HCT116 (cell line): Measurements from ENCODE around the gene HSPA12A. TPM values are rescaled to one million over a fixed set of nuclear protein-coding genes. Genes with fewer than 3 reads are reported as not detected.

Experiments used
- ATAC-seq: fragments of 200-7000 bp; cut with Tn5 transposase; 2 replicates; pipeline ENCODE4 v1.9.1; 2020; ENCODE audit warnings: mild to moderate bottlenecking, moderate library complexity
- BruUV-seq: library from RNA; stranded (reverse); fragments of 400-500 nt; replicated peaks from 2 replicates; lab custom pipeline; 2021; lab: Mats Ljungman, UMichigan
- CTCF ChIA-PET: fragments of 300-600 bp; sonication (Branson Sonifier 250); formaldehyde crosslinking; loops from one replicate; lab custom pipeline; 2021; ENCODE audit warnings: antibody characterized with exemption; lab: Charles Lee
- POLR2A ChIA-PET: fragments of 300-600, 350-600 bp; sonication (Branson Sonifier 250); formaldehyde crosslinking; loops from one replicate; lab custom pipeline; 2021; ENCODE audit warnings: antibody characterized with exemption; lab: Charles Lee
- RAD21 ChIA-PET, 2 experiments: fragments of 300-600 bp; sonication (Branson Sonifier 250); formaldehyde crosslinking; loops; one replicate each; lab custom pipeline; 2023; ENCODE audit warnings: low total read pairs in 2 of 2; ENCODE audit not compliant: uncharacterized antibody in 2 of 2, unreplicated experiment in 2 of 2, low non-redundant PET in 1 of 2; lab: Charles Lee
- DNase-seq: peaks from one replicate; pipeline ENCODE4 v3.0.0-alpha.2; 2010; ENCODE audit warnings: low read depth, low spot score
- H2AFZ ChIP-seq: fragments of 200-600 bp; shearing (Covaris generic), sonication (generic); 2 replicates; pipeline ENCODE4 v1.6.1; 2017; ENCODE audit warnings: low read depth, mixed run types, mixed read lengths, antibody characterized with exemption, low read length; ENCODE audit not compliant: poor library complexity, severe bottlenecking
- H3K27ac ChIP-seq: 2 replicates; pipeline ENCODE4 v1.5.1; 2012; ENCODE audit warnings: low read depth, low read length
- H3K27me3 ChIP-seq: fragments of 200-600 bp; sonication (generic); 2 replicates; pipeline ENCODE4 v1.6.1; 2016; ENCODE audit warnings: mixed run types, low read length, mixed read lengths; ENCODE audit not compliant: insufficient read depth
- H3K36me3 ChIP-seq, 2 experiments: fragments of 200-500 bp in 1 of 2; fragments of 200-600 bp in 1 of 2; sonication (Bioruptor generic) in 1 of 2; sonication (generic) in 1 of 2; 2 replicates each; pipeline versions ENCODE4 v1.5.1 to v1.6.1; 2014 to 2016; ENCODE audit warnings: low read length in 2 of 2, inconsistent platforms in 1 of 2, mixed read lengths in 1 of 2, mixed run types in 1 of 2; ENCODE audit not compliant: insufficient read depth in 2 of 2, control insufficient read depth in 1 of 2
- H3K4me1 ChIP-seq, 2 experiments: fragments of 200-600 bp in 1 of 2; sonication (generic) in 1 of 2; 2 replicates each; pipeline versions ENCODE4 v1.5.1 to v1.6.1; 2012 to 2017; ENCODE audit warnings: low read length in 2 of 2, inconsistent platforms in 1 of 2, mild to moderate bottlenecking in 1 of 2, mixed read lengths in 1 of 2, mixed run types in 1 of 2, moderate library complexity in 1 of 2; ENCODE audit not compliant: insufficient read depth in 2 of 2, control insufficient read depth in 1 of 2
- H3K4me2 ChIP-seq: fragments of 200-600 bp; sonication (generic); 2 replicates; pipeline ENCODE4 v1.6.1; 2017; ENCODE audit warnings: mixed run types, low read length, mixed read lengths
- H3K4me3 ChIP-seq, 2 experiments: fragments of 200-600 bp in 1 of 2; sonication (generic) in 1 of 2; replicated peaks in 1 of 2; 2 replicates each; pipeline ENCODE4 v1.5.1; 2011 to 2016; ENCODE audit warnings: low read length in 2 of 2, control low read depth in 1 of 2, low read depth in 1 of 2, mild to moderate bottlenecking in 1 of 2, mixed read lengths in 1 of 2, mixed run types in 1 of 2
- H3K79me2 ChIP-seq: fragments of 200-600 bp; sonication (generic); 2 replicates; pipeline ENCODE4 v1.6.1; 2017; ENCODE audit warnings: mild to moderate bottlenecking, mixed run types, low read length, moderate library complexity, mixed read lengths; ENCODE audit not compliant: insufficient read depth
- H3K9ac ChIP-seq: fragments of 200-600 bp; sonication (generic); 2 replicates; pipeline ENCODE4 v1.6.1; 2016; ENCODE audit warnings: low read length, mixed read lengths
- H3K9me2 ChIP-seq: fragments of 200-600 bp; sonication (generic), shearing (Covaris generic); 2 replicates; pipeline ENCODE4 v1.6.1; 2017; ENCODE audit warnings: mixed run types, mild to moderate bottlenecking, moderate library complexity; ENCODE audit not compliant: insufficient read depth
- H3K9me3 ChIP-seq, 2 experiments: fragments of 200-500 bp in 1 of 2; fragments of 200-600 bp in 1 of 2; sonication (Bioruptor generic) in 1 of 2; sonication (generic) in 1 of 2; 2 replicates each; pipeline ENCODE4 v1.6.1; 2014 to 2017; ENCODE audit warnings: low read length in 2 of 2, mixed read lengths in 2 of 2, inconsistent platforms in 1 of 2, low read depth in 1 of 2, mild to moderate bottlenecking in 1 of 2, mixed run types in 1 of 2, moderate library complexity in 1 of 2; ENCODE audit not compliant: control insufficient read depth in 1 of 2, insufficient read depth in 1 of 2
- H4K20me1 ChIP-seq: fragments of 200-600 bp; sonication (generic), shearing (Covaris generic); 2 replicates; pipeline ENCODE4 v1.6.1; 2017; ENCODE audit warnings: mixed run types, mild to moderate bottlenecking, moderate library complexity; ENCODE audit not compliant: insufficient read depth
- CBX3 ChIP-seq: IDR thresholded peaks from 2 replicates; pipeline ENCODE4 v1.6.1; 2012; ENCODE audit warnings: low read depth
- EGR1 ChIP-seq: IDR thresholded peaks from 2 replicates; pipeline ENCODE4 v1.6.1; 2012; ENCODE audit warnings: low read depth
- EZH2 ChIP-seq: fragments of 200-600 bp; sonication (generic); IDR thresholded peaks from 2 replicates; pipeline ENCODE4 v1.6.1; 2017; ENCODE audit warnings: antibody characterized with exemption, mixed run types
- FOSL1 ChIP-seq: IDR thresholded peaks from 2 replicates; pipeline ENCODE4 v1.6.1; 2012; ENCODE audit warnings: low read depth
- POLR2A ChIP-seq: IDR thresholded peaks from 2 replicates; pipeline ENCODE4 v1.7.0; 2011; ENCODE audit warnings: borderline replicate concordance; ENCODE audit not compliant: insufficient read depth, insufficient read length; ENCODE audit errors: extremely low read depth
- POLR2AphosphoS5 ChIP-seq: IDR thresholded peaks from 2 replicates; pipeline ENCODE4 v1.6.1; 2011; ENCODE audit warnings: mild to moderate bottlenecking, low read depth, low read length, moderate library complexity
- RAD21 ChIP-seq: IDR thresholded peaks from 2 replicates; pipeline ENCODE4 v1.6.1; 2012; ENCODE audit warnings: low read depth, mild to moderate bottlenecking
- TCF7L2 ChIP-seq: IDR thresholded peaks from 2 replicates; pipeline ENCODE4 v1.7.0; 2011; ENCODE audit warnings: borderline replicate concordance, inconsistent platforms; ENCODE audit not compliant: insufficient read depth, insufficient read length; ENCODE audit errors: extremely low read depth
- ZFX ChIP-seq: fragments of 450-650 bp; IDR thresholded peaks from 2 replicates; pipeline ENCODE4 v1.6.1; 2017
- intact Hi-C: fragments of 100-400 bp; cut with micrococcal nuclease; formaldehyde crosslinking; loops from 2 replicates; pipeline ENCODE4 v1.10.0; 2022
- total RNA-seq: library from RNA; stranded (reverse); gene quantifications from one replicate; pipeline ENCODE4 v1.2.1, GENCODE V29; 2021; ENCODE audit not compliant: unreplicated experiment
- TF ChIP-seq, protein P1 (sequence below): IDR thresholded peaks from 2 replicates; pipeline ENCODE4 v1.6.1; 2012
- TF ChIP-seq, protein P2 (sequence below): IDR thresholded peaks from 2 replicates; pipeline ENCODE4 v1.6.1; 2012
- TF ChIP-seq, protein P3 (sequence below): IDR thresholded peaks from 2 replicates; pipeline ENCODE4 v1.6.1; 2011; ENCODE audit warnings: mild to moderate bottlenecking, low read length, moderate library complexity; ENCODE audit not compliant: insufficient replicate concordance; ENCODE audit errors: extremely low read depth

HSPA12A gene
- total RNA-seq, 1 experiment from 2014 or later: 19.8 TPM

DNA sequence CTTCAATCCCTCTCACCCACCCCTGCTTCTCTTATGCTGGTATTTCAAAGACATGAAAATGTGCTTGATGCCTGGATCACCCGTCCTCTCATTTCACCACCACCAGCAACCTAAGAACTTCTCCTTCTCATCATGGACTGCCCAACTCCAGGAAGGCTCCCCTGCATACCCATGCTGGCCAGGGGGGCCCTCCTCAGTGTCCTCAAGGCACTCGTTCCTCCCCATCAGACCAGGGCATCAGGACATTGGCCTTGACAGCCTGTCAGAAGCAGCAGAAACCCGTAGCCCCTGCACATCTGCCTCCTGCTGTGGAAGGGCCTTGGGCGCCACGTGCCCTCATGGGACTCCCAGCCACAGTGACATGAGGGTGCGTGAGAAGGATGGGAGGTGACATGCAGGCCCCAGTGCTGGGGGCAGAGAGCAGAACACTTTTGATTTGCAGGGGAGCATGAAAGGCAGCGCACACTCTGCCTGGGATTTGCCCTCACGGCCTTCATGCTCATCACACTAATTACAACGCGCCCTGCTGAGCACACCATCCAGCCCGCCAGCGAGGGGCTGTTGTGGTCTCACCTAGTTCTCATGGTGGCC lies 1.9 kb upstream of the HSPA12A start:
- Histone ChIP-seq H3K79me2 (peaks cover 11% of the 10 kb centered on the region; the same call in 1 of the 2 replicates), H2AFZ (no peak overlapping the region), H3K9me3 (no peaks in the 10 kb centered on the region; a peak in 1 of 4 replicates), H3K27ac (no peak overlapping the region), H3K9me2 (no peaks in the 10 kb centered on the region), H3K4me2 (no peak overlapping the region), H3K9ac (no peak overlapping the region), H3K4me1 (peaks cover 11 to 26% of the 10 kb centered on the region in 2 experiments), H3K36me3 (no peaks in the 10 kb centered on the region), H3K27me3 (no peaks in the 10 kb centered on the region), H3K4me3 (no peak overlapping the region), H4K20me1 (no peaks in the 10 kb centered on the region)
- TF ChIP-seq TCF7L2 (no peak), EGR1 (no peak), POLR2A (no peak), EZH2 (no peak), CBX3 (no peak), POLR2AphosphoS5 (no peak), FOSL1 (no peak), RAD21 (no peak), ZFX (no peak)
- TF ChIP-seq, protein P1, sequence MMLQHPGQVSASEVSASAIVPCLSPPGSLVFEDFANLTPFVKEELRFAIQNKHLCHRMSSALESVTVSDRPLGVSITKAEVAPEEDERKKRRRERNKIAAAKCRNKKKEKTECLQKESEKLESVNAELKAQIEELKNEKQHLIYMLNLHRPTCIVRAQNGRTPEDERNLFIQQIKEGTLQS: no peak
- TF ChIP-seq, protein P2, sequence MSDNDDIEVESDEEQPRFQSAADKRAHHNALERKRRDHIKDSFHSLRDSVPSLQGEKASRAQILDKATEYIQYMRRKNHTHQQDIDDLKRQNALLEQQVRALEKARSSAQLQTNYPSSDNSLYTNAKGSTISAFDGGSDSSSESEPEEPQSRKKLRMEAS: no peak
- TF ChIP-seq, protein P3, sequence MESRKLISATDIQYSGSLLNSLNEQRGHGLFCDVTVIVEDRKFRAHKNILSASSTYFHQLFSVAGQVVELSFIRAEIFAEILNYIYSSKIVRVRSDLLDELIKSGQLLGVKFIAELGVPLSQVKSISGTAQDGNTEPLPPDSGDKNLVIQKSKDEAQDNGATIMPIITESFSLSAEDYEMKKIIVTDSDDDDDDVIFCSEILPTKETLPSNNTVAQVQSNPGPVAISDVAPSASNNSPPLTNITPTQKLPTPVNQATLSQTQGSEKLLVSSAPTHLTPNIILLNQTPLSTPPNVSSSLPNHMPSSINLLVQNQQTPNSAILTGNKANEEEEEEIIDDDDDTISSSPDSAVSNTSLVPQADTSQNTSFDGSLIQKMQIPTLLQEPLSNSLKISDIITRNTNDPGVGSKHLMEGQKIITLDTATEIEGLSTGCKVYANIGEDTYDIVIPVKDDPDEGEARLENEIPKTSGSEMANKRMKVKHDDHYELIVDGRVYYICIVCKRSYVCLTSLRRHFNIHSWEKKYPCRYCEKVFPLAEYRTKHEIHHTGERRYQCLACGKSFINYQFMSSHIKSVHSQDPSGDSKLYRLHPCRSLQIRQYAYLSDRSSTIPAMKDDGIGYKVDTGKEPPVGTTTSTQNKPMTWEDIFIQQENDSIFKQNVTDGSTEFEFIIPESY: no peak
- no TSS peak for BruUV-seq
- intact Hi-C loops: no loop called here
- CTCF ChIA-PET: no interaction called here
- POLR2A ChIA-PET: no interaction called here
- RAD21 ChIA-PET: no interaction called here
- ATAC-seq: no peak
- no peak for DNase-seq
